OCI-LY3 (cell line): ENCODE measurements around the gene USP46.

ENCODE experiments used
- CTCF ChIP-seq: fragments of 200-600, 300-600 bp; sonication (generic); IDR thresholded peaks from 2 replicates; pipeline ENCODE4 v1.5.1; 2014; ENCODE audit warnings: antibody characterized with exemption, low read length, low read depth
- EZH2phosphoT487 ChIP-seq: fragments of 200-600 bp; shearing (Covaris generic); IDR thresholded peaks from 2 replicates; pipeline ENCODE4 v1.6.1; 2018; ENCODE audit warnings: antibody characterized with exemption, mixed run types, low read depth

DNA sequence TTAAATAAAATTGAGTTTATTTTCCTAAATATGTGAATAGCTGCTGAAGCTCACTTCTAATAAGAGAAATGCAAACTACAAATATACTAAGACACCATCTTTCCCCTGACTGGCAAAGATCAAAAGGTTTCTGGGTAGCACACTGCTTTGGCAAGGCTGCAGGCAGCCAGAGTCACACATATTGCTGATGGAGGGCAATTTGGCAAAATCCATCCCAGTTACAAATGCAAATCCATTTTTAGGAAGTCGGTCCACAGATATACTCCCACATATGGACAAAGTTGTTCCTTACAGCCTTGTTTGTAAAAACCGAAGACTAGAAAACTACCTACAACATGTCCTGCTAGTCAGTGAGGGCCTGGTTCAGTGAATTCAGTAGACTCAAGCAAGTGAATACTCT lies 12.4 kb downstream of the USP46 start:
- TF ChIP-seq CTCF: no peak
- no peak for TF ChIP-seq EZH2phosphoT487
